NCI-H1048 (cell line): ENCODE data around the gene CATSPER2.
"Not testable (repeated sequence)": the region's sequence is repeated elsewhere in the genome, so short reads cannot be mapped to it uniquely, and the experiment has no call there.

Experiments used
- DNase-seq: peaks from one replicate; lab custom pipeline; 2025; lab: John Stamatoyannopoulos, UW

The CATSPER2 gene

DNA sequence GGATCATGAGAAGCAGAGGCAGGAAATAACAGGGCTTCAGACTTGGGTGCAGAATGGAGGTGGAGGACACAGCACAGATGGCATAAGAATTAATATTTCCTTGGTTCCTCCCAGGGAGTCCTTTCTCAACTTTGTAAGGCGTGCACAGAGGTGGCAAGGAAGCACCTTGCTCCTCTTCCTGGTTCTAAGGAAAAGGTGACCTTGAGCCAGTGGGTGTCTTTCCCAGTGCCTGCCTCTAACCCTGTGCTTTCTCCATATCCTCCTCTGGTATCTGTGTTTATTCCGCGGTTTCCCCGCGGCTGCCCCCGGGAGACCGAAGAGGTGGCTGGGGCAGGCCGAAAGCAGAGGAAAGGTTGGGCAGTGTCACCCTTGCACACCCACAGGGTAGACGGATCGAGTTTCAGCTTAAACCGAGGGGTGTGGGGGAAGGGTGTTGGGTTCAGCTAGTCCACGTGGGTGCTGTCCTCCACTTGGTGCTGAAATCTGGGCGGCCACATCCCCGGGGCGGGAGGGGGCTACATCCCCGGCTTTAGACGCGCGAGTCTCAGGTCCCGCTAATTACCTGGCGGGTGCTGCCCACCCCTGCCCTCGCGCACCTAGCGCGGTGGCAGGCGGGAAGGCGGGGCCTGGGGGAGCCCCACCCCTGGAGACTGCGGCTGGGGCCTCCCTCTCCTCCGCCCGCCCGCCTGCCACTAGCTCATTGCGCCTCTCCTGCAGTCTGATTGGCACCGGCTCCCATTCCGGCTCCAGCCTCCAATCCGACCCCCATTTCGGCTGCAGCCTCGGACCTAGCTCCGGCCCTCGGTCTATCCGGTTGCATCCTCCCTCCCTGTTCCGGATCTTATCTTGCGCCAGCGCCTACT lies 55.1 kb downstream of the CATSPER2 start, which contains the start of gene CKMT1B:
Gene CKMT1B, plus strand, starts transcription at position 700 of the 863 bp plus-strand sequence. CDS start 192 bp downstream, outside the sequence.
- not testable (repeated sequence) for DNase-seq

DNA sequence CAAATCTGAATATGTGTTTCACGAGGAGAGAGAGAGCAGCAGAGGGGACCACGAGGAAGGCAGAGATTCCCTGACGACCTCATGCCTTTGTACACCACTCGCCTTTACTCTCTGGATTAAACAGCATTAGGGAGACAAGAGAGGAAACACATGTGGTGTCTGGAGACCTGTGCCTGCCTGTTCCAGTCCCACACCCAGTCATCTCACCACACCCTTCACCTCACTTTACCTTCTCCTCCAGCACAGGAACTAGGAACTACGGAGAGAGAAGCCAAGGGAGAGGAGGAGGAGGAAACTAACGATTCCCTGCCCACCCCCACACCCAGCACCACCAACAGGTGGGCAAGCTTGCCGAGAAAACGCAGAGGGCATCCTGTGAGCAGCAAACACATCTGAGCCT lies 55.8 kb downstream of the CATSPER2 start:
- not testable (repeated sequence) for DNase-seq

DNA sequence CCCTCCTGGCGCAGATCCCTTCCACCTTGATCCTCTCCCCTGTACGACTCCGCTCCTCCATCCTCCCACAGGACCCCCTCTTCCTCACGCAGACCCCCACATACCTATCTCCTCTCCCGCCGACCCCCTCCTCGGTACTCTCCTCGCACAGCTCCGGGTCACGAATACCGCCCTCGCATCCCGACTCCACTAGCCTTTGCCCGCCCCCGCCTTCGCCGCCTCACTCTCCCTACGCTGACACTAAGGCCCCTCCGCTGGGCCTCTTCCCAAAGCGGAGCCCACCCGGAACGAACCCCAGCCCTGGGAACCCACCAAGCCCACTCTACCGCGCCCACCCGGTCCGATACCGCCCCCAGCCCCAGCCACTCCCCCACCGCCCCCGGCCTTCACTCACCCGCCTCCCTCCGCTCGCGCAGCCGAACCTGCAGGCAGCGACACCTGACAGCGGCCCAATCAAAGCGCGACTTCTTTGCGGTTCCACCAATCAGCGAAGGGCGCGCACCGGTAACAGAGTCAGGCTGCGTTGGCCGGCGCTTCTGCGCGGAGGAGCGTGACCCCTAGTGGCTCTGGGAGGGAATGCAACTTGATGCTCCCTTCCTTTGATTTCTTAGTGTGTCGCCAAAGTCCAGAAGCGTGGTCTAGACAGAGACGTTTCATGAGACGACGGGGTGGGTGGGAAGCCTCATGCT lies 58.7 kb downstream of the CATSPER2 start, which contains the start of gene PPIP5K1:
Gene PPIP5K1, minus strand, starts transcription at position 431 of the 689 bp plus-strand sequence. CDS start 5,704 bp downstream, outside the sequence.
- not testable (repeated sequence) for DNase-seq
